Lower leg skin (tissue), 3 donors: ENCODE measurements around the gene EPYC.

Experiments
- CTCF ChIP-seq, 3 donors: fragments of 450-650 bp; IDR thresholded peaks; one replicate each; pipeline ENCODE4 v1.5.1; 2016; ENCODE audit warnings: antibody characterized with exemption in 3 of 3, mild to moderate bottlenecking in 3 of 3, moderate library complexity in 2 of 3
- POLR2A ChIP-seq, 2 donors: fragments of 450-650 bp; IDR thresholded peaks; one replicate each; pipeline ENCODE4 v1.6.1; 2016 to 2017; ENCODE audit warnings: antibody characterized with exemption in 2 of 2, mild to moderate bottlenecking in 1 of 2, moderate library complexity in 1 of 2

GRCh38 chr12:90936230-90937005, 68.4 kb downstream of the EPYC start:
- TF ChIP-seq CTCF (IDR thresholded peaks at IDR 0.05), result no peak
- TF ChIP-seq POLR2A (IDR thresholded peaks at IDR 0.05), result no peak
